Right lobe of liver (tissue), 6 donors: ENCODE data around the gene FMN2. TPM values are rescaled to one million over a fixed set of nuclear protein-coding genes. Genes with fewer than 3 reads are reported as not detected.

Source experiments
- ATAC-seq, 4 donors: fragments of 200-7000 bp; cut with Tn5 transposase; one replicate each; pipeline ENCODE4 v1.9.1; 2020; ENCODE audit warnings: mild to moderate bottlenecking in 4 of 4, moderate library complexity in 4 of 4
- DNase-seq, 3 donors: peaks; one replicate each; pipeline ENCODE4 v3.0.0-alpha.2; 2020
- H3K27ac ChIP-seq, 3 donors: fragments of 200-600 bp; one replicate each; pipeline ENCODE4 v1.8.0; 2022
- H3K27me3 ChIP-seq, 2 donors: fragments of 200-600 bp; one replicate each; pipeline ENCODE4 v1.8.0; 2022
- H3K36me3 ChIP-seq, 4 donors: fragments of 200-600 bp; sonication (generic) in 1 of 4; one replicate each; pipeline versions ENCODE4 v1.5.1 to v1.8.0; 2017 to 2022; ENCODE audit warnings: control low read depth in 1 of 4
- H3K4me1 ChIP-seq, 4 donors: fragments of 200-600 bp; sonication (generic) in 1 of 4; one replicate each; pipeline versions ENCODE4 v1.5.1 to v1.8.0; 2017 to 2022; ENCODE audit warnings: control low read depth in 1 of 4
- H3K4me3 ChIP-seq, 3 donors: fragments of 200-600 bp; one replicate each; pipeline ENCODE4 v1.8.0; 2022
- H3K9me3 ChIP-seq, 4 donors: fragments of 200-600 bp; sonication (generic) in 1 of 4; one replicate each; pipeline versions ENCODE4 v1.5.1 to v1.8.0; 2017 to 2022; ENCODE audit warnings: control low read depth in 1 of 4
- POLR2A ChIP-seq: fragments of 450-650 bp; IDR thresholded peaks from one replicate; pipeline ENCODE4 v1.6.1; 2017; ENCODE audit warnings: antibody characterized with exemption, mild to moderate bottlenecking
- WGBS: methylation state at CpG from one replicate; pipeline ENCODE4 v1.1.6; 2018; ENCODE audit warnings: low coverage, low lambda C conversion rate; ENCODE audit not compliant: insufficient coverage; ENCODE audit errors: missing lambda C conversion rate; 5-methylcytosine and 5-hydroxymethylcytosine counted together
- intact Hi-C, 2 donors: fragments of 100-400 bp; cut with DNase I; formaldehyde crosslinking; loops; one replicate each; pipeline versions ENCODE4 v1.11.2 to v1.14.1; 2022
- long read RNA-seq: library from polyadenylated mRNA; unstranded; transcript quantifications from one replicate; pipeline ENCODE4 v2.0.0, GENCODE V29; 2019
- total RNA-seq, 6 experiments: library from RNA; depleted of rRNA in 2 of 6; stranded (reverse); fragments of >200 nt in 2 of 6; fragmentation: NEBNext Ultra II Directional in 3 of 6; extraction: Animal tissue kit (Norgen Biotek cat#: 25700) in 3 of 6; gene quantifications; one replicate each; pipeline versions ENCODE4 v1.1.0 to v1.2.4, GENCODE V29; 2016 to 2023
- TF ChIP-seq, protein P1 (sequence below), 4 donors: fragments of 200-600 bp in 3 of 4; fragments of 450-650 bp in 1 of 4; IDR thresholded peaks; one replicate each; pipeline versions ENCODE4 v1.5.1 to v1.8.0; 2016 to 2022; ENCODE audit warnings: antibody characterized with exemption in 4 of 4, mild to moderate bottlenecking in 2 of 4
- donor health status: DM: no; HTN: yes; CAD: no.
- donor health status: DM: no; HTN: no; CAD: no.
- donor health status: DM: no; HTN: no; CAD: no.
- donor health status: DM: no; HTN: yes; CAD: no.
- donor health status: DM: no; HTN: yes; CAD: no.

Gene FMN2
- under 1 TPM in 1 of 6 experiments, not detected in 5; 0.12 TPM for total RNA-seq
- long read RNA-seq: 0 reads

DNA sequence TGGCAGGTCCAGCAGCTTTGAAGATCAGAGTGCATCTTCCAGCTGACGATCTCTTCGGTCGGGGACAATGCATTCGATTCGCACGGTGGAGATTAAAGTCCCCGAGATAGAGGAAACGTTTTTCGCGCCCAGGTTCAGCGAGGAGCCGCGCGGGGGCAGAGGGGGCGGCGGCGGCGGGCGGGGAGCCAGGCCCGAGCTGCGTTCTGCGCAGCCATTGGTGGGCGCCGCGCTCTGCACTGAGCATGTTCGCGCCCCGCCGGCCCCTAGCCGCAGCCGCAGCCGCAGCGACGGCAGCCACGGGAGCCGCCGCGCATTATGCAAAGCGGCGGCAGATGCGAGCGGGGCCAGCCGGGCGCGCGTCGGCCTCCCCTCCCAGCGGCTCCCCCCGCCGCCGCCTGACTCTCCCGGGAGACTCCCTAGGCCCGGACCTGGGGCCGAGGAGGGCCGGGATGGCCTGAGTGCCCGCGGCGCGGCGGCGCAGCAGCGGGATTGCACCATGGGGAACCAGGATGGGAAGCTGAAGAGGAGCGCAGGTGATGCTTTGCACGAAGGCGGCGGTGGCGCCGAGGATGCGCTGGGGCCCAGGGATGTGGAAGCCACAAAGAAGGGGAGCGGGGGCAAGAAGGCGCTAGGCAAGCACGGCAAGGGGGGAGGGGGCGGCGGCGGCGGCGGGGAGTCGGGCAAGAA lies at the start of gene FMN2:
Gene FMN2 (plus strand): TSS at position 270 of the 687 bp plus-strand sequence. CDS start 227 bp downstream, at position 497.
- Histone ChIP-seq H3K4me3 (no peak within 1 kb of the TSS), H3K27ac (no peak within 1 kb of the TSS), H3K36me3 (no peaks in the 10 kb centered on the region), H3K27me3 (no peaks in the 10 kb centered on the region), H3K4me1 (peaks cover 0 to 7% (median 0%) of the 10 kb centered on the region in 4 donors), H3K9me3 (no peaks in the 10 kb centered on the region)
- intact Hi-C loops: no loop called here
- DNase-seq (no peak), ATAC-seq (peak in 1 of 4 donors; percentile 17)
- WGBS: under 1% methylated on average over 49 of the region's 78 CpGs
- TF ChIP-seq POLR2A: no peak
- TF ChIP-seq, protein P1, sequence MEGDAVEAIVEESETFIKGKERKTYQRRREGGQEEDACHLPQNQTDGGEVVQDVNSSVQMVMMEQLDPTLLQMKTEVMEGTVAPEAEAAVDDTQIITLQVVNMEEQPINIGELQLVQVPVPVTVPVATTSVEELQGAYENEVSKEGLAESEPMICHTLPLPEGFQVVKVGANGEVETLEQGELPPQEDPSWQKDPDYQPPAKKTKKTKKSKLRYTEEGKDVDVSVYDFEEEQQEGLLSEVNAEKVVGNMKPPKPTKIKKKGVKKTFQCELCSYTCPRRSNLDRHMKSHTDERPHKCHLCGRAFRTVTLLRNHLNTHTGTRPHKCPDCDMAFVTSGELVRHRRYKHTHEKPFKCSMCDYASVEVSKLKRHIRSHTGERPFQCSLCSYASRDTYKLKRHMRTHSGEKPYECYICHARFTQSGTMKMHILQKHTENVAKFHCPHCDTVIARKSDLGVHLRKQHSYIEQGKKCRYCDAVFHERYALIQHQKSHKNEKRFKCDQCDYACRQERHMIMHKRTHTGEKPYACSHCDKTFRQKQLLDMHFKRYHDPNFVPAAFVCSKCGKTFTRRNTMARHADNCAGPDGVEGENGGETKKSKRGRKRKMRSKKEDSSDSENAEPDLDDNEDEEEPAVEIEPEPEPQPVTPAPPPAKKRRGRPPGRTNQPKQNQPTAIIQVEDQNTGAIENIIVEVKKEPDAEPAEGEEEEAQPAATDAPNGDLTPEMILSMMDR (IDR thresholded peaks at IDR 0.05): no peak

DNA sequence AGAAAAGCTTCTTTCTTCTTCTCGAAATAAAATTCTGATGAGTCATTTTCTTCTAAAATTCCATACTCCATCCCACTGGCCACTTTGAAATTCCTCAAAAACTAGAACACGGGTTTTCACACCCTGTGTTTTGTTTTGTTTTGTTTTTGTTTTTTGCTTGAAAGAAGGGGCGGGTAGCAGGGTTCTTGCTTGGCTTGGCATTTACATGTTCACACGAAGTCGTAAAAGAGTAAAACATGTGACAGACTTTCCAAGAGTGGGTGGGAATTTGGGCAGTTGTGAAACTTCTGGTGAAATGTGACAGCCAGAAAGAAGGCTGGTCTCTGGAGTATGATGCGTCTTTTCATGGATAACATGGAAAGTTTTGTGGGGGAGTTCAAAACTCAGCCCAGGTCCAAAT lies 47.1 kb upstream of the FMN2 start:
- Histone ChIP-seq H3K4me1 (no peaks in the 10 kb centered on the region), H3K4me3 (no peak overlapping the region), H3K9me3 (no peaks in the 10 kb centered on the region), H3K27me3 (no peaks in the 10 kb centered on the region), H3K27ac (no peak overlapping the region), H3K36me3 (no peaks in the 10 kb centered on the region)
- TF ChIP-seq, protein P1 (IDR thresholded peaks at IDR 0.05): no peak
- no peak for TF ChIP-seq POLR2A
- no peak for ATAC-seq
- no peak for DNase-seq
- 57% methylated on average over 6 of the region's 6 CpGs for WGBS
- intact Hi-C loops: no loop called here

DNA sequence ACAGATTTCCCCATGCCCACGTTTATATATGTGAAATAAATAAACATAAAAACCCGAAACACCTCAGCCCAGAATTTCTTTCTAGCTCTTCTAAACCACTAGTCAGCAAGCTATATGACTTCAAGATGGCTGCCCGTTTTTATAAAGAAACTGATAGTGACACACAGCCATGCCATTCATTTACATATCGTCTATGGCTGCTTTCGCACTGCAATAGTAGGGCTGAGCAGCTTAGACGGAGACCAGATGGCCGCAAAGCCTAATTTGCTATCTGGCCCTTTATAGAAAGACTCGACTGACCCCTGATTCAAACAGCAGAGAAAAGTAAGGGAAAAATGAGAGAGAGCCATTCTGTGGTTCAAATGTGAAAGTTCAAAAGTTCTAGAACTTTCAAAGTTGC lies 45.7 kb upstream of the FMN2 start:
- TF ChIP-seq, protein P1 (IDR thresholded peaks at IDR 0.05): no peak
- TF ChIP-seq POLR2A: no peak
- no peaks in the 10 kb centered on the region for H3K9me3 ChIP-seq
- no peaks in the 10 kb centered on the region for H3K4me1 ChIP-seq
- intact Hi-C loops: no loop called here
- no peak overlapping the region for H3K27ac ChIP-seq
- whole genome bisulfite sequencing: 57% methylated on average over 8 of the region's 8 CpGs
- DNase-seq (no peak), ATAC-seq (no peak)
- no peaks in the 10 kb centered on the region for H3K27me3 ChIP-seq
- H3K4me3 ChIP-seq: no peak overlapping the region
- no peaks in the 10 kb centered on the region for H3K36me3 ChIP-seq

DNA sequence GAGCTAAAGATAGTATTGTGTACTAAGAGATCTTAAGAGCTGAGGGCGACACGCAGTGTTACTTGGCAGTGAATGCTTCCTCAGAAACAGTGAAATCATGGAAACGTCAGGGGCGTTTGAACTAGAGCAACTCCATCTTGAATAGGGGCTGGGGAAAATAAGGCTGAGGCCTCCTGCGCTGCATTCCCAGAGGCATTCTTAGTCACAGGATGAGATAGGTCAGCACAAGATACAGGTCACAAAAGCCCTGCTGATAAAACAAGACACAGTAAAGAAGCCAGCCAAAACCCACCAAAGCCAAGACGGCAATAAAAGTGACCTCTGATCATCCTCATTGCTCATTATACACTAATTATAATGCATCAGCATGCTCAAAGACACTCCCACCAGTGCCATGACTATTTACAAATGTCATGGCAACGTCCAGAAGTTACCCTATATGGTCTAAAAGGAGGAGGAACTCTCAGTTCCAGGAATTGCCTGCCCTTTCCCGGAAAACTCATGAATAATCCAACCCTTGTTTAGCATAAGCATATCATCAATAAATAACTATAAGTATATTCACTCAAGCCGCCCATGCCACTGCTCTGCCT lies 37.5 kb upstream of the FMN2 start:
- Histone ChIP-seq H3K36me3 (no peaks in the 10 kb centered on the region), H3K4me3 (no peak overlapping the region)
- intact Hi-C loops: no loop called here

More for the DNA sequence above, 37.5 kb upstream of the FMN2 start:
- DNase-seq (no peak), ATAC-seq (no peak)
- 48% methylated on average over 9 of the region's 9 CpGs for WGBS
- no peak for TF ChIP-seq POLR2A
- TF ChIP-seq, protein P1 (IDR thresholded peaks at IDR 0.05): no peak
- no peaks in the 10 kb centered on the region for H3K27me3 ChIP-seq
- H3K9me3 ChIP-seq: no peaks in the 10 kb centered on the region
- H3K27ac ChIP-seq: no peak overlapping the region
- H3K4me1 ChIP-seq: no peaks in the 10 kb centered on the region
